ENCODE data around the gene ZBTB9.

DNA sequence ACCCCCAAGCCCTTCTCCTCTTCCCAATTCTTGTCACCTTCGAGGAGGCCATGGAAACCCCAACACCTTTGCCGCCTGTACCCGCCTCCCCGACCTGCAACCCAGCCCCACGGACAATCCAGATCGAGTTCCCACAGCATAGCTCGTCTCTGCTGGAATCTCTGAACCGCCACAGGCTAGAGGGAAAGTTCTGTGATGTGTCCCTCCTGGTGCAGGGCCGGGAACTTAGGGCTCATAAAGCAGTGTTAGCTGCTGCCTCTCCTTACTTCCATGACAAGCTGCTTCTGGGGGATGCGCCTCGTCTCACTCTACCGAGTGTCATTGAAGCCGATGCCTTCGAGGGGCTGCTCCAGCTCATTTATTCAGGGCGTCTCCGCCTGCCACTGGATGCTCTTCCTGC lies 675 bp downstream of the ZBTB9 start:
- TF ChIP-seq, protein P1, sequence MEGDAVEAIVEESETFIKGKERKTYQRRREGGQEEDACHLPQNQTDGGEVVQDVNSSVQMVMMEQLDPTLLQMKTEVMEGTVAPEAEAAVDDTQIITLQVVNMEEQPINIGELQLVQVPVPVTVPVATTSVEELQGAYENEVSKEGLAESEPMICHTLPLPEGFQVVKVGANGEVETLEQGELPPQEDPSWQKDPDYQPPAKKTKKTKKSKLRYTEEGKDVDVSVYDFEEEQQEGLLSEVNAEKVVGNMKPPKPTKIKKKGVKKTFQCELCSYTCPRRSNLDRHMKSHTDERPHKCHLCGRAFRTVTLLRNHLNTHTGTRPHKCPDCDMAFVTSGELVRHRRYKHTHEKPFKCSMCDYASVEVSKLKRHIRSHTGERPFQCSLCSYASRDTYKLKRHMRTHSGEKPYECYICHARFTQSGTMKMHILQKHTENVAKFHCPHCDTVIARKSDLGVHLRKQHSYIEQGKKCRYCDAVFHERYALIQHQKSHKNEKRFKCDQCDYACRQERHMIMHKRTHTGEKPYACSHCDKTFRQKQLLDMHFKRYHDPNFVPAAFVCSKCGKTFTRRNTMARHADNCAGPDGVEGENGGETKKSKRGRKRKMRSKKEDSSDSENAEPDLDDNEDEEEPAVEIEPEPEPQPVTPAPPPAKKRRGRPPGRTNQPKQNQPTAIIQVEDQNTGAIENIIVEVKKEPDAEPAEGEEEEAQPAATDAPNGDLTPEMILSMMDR (IDR thresholded peaks at IDR 0.05 in 8 of 11, conservative IDR thresholded peaks at IDR 0.05 in 3 of 11) = no peak
- TF ChIP-seq POLR2AphosphoS5 (IDR thresholded peaks at IDR 0.05) (no peak), POLR2A (IDR thresholded peaks at IDR 0.05) (no peak)
